ENCODE results near the gene PCID2.

DNA sequence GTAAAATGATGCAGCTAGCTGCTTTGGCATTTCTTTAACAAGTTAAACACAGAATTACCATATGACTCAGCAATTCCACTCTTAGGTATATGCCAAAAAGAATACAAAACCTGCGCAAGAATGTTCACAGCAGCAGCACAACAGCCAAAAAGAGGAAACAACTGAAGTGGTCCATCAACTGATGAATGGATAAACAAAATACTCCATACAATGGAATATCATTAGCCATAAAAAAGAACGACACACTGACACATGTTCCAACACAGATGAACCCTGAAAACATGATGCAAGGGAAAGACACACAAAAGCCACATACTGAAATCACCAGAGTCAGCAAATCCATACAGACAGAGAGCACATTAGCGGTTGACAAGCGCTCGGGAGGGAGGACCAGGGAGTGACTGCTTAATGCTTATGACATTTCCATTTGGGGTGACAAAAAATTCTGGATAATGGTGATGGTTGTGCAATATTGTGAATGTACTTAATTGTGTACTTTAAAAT lies 3.0 kb downstream of the PCID2 start:
- TF ChIP-seq, protein P1, sequence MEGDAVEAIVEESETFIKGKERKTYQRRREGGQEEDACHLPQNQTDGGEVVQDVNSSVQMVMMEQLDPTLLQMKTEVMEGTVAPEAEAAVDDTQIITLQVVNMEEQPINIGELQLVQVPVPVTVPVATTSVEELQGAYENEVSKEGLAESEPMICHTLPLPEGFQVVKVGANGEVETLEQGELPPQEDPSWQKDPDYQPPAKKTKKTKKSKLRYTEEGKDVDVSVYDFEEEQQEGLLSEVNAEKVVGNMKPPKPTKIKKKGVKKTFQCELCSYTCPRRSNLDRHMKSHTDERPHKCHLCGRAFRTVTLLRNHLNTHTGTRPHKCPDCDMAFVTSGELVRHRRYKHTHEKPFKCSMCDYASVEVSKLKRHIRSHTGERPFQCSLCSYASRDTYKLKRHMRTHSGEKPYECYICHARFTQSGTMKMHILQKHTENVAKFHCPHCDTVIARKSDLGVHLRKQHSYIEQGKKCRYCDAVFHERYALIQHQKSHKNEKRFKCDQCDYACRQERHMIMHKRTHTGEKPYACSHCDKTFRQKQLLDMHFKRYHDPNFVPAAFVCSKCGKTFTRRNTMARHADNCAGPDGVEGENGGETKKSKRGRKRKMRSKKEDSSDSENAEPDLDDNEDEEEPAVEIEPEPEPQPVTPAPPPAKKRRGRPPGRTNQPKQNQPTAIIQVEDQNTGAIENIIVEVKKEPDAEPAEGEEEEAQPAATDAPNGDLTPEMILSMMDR (IDR thresholded peaks at IDR 0.05; ENCODE audit: low read length): no peak
- TF ChIP-seq EZH2 (IDR thresholded peaks at IDR 0.05; ENCODE audit: borderline replicate concordance, low read length): no peak

Measured in OCI-LY1 (cell line).